ENCODE data around the gene NPR2. TPM values are rescaled to one million over a fixed set of nuclear protein-coding genes. Genes with fewer than 3 reads are reported as not detected.

The NPR2 gene
- total RNA-seq, 1 donor: 1.2 TPM

- H3K27me3 ChIP-seq (ENCODE audit: insufficient read depth, low read length): no peaks in the 10 kb centered on the region
- H3K9me3 ChIP-seq (ENCODE audit: low read depth, low read length): no peaks in the 10 kb centered on the region
- no peak overlapping the region for H3K4me3 ChIP-seq (ENCODE audit: low read length)
- peaks cover 4% of the 10 kb centered on the region for H3K4me1 ChIP-seq (ENCODE audit: insufficient read depth, low read length)
Observed at GRCh38 chr9:35781066-35781465, 10.3 kb upstream of the NPR2 start.

- Histone ChIP-seq H3K9me3 (ENCODE audit: low read depth, low read length) (no peaks in the 10 kb centered on the region), H3K4me1 (ENCODE audit: insufficient read depth, low read length) (no peaks in the 10 kb centered on the region), H3K27me3 (ENCODE audit: insufficient read depth, low read length) (no peaks in the 10 kb centered on the region), H3K4me3 (ENCODE audit: low read length) (no peak overlapping the region)
Observed at GRCh38 chr9:35783418-35783817, 8.0 kb upstream of the NPR2 start.

GRCh38 chr9:35789541-35789940 is 1.9 kb upstream of the NPR2 start:
- H3K27me3 ChIP-seq (ENCODE audit: insufficient read depth, low read length): peaks cover 2% of the 10 kb centered on the region
- no peaks in the 10 kb centered on the region for H3K9me3 ChIP-seq (ENCODE audit: low read depth, low read length)
- no peak overlapping the region for H3K4me3 ChIP-seq (ENCODE audit: low read length)
- H3K4me1 ChIP-seq (ENCODE audit: insufficient read depth, low read length): no peaks in the 10 kb centered on the region

GRCh38 chr9:35790025-35790384 is 1.4 kb upstream of the NPR2 start:
- no peaks in the 10 kb centered on the region for H3K4me1 ChIP-seq (ENCODE audit: insufficient read depth, low read length)
- no peak overlapping the region for H3K4me3 ChIP-seq (ENCODE audit: low read length)
- no peaks in the 10 kb centered on the region for H3K9me3 ChIP-seq (ENCODE audit: low read depth, low read length)
- H3K27me3 ChIP-seq (ENCODE audit: insufficient read depth, low read length): peaks cover 2% of the 10 kb centered on the region

GRCh38 chr9:35790385-35791296 is 750 bp upstream of the NPR2 start:
- Histone ChIP-seq H3K9me3 (ENCODE audit: low read depth, low read length) (no peaks in the 10 kb centered on the region), H3K4me3 (ENCODE audit: low read length) (no peak overlapping the region), H3K27me3 (ENCODE audit: insufficient read depth, low read length) (peaks cover 2% of the 10 kb centered on the region), H3K4me1 (ENCODE audit: insufficient read depth, low read length) (no peaks in the 10 kb centered on the region)

- Histone ChIP-seq H3K4me1 (ENCODE audit: insufficient read depth, low read length) (no peaks in the 10 kb centered on the region), H3K4me3 (ENCODE audit: low read length) (no peak overlapping the region), H3K27me3 (ENCODE audit: insufficient read depth, low read length) (peaks cover 2% of the 10 kb centered on the region), H3K9me3 (ENCODE audit: low read depth, low read length) (no peaks in the 10 kb centered on the region)
Observed at GRCh38 chr9:35792024-35792813, 828 bp downstream of the NPR2 start.

GRCh38 chr9:35792826-35793225 is 1.4 kb downstream of the NPR2 start:
- Histone ChIP-seq H3K4me1 (ENCODE audit: insufficient read depth, low read length) (no peaks in the 10 kb centered on the region), H3K4me3 (ENCODE audit: low read length) (no peak overlapping the region), H3K9me3 (ENCODE audit: low read depth, low read length) (no peaks in the 10 kb centered on the region), H3K27me3 (ENCODE audit: insufficient read depth, low read length) (peaks cover 2% of the 10 kb centered on the region)

- peaks cover 2% of the 10 kb centered on the region for H3K27me3 ChIP-seq (ENCODE audit: insufficient read depth, low read length)
- H3K4me3 ChIP-seq (ENCODE audit: low read length): no peak overlapping the region
- H3K4me1 ChIP-seq (ENCODE audit: insufficient read depth, low read length): no peaks in the 10 kb centered on the region
- H3K9me3 ChIP-seq (ENCODE audit: low read depth, low read length): no peaks in the 10 kb centered on the region
Observed at GRCh38 chr9:35793461-35793860, 2.1 kb downstream of the NPR2 start.

- Histone ChIP-seq H3K9me3 (ENCODE audit: low read depth, low read length) (no peaks in the 10 kb centered on the region), H3K4me3 (ENCODE audit: low read length) (no peak overlapping the region), H3K27me3 (ENCODE audit: insufficient read depth, low read length) (peaks cover 2% of the 10 kb centered on the region), H3K4me1 (ENCODE audit: insufficient read depth, low read length) (no peaks in the 10 kb centered on the region)
Observed at GRCh38 chr9:35795695-35796094, 4.3 kb downstream of the NPR2 start.

- Histone ChIP-seq H3K9me3 (ENCODE audit: low read depth, low read length) (no peaks in the 10 kb centered on the region), H3K4me3 (ENCODE audit: low read length) (no peak overlapping the region), H3K27me3 (ENCODE audit: insufficient read depth, low read length) (no peaks in the 10 kb centered on the region), H3K4me1 (ENCODE audit: insufficient read depth, low read length) (no peaks in the 10 kb centered on the region)
Observed at GRCh38 chr9:35797311-35798109, 6.1 kb downstream of the NPR2 start.

- Histone ChIP-seq H3K4me1 (ENCODE audit: insufficient read depth, low read length) (no peaks in the 10 kb centered on the region), H3K4me3 (ENCODE audit: low read length) (no peak overlapping the region), H3K9me3 (ENCODE audit: low read depth, low read length) (no peaks in the 10 kb centered on the region), H3K27me3 (ENCODE audit: insufficient read depth, low read length) (no peaks in the 10 kb centered on the region)
Observed at GRCh38 chr9:35798658-35799374, 7.4 kb downstream of the NPR2 start.

- H3K9me3 ChIP-seq (ENCODE audit: low read depth, low read length): no peaks in the 10 kb centered on the region
- no peaks in the 10 kb centered on the region for H3K27me3 ChIP-seq (ENCODE audit: insufficient read depth, low read length)
- no peak overlapping the region for H3K4me3 ChIP-seq (ENCODE audit: low read length)
- H3K4me1 ChIP-seq (ENCODE audit: insufficient read depth, low read length): no peaks in the 10 kb centered on the region
Observed at GRCh38 chr9:35800530-35800929, 9.1 kb downstream of the NPR2 start.

GRCh38 chr9:35801328-35802128 is 10.1 kb downstream of the NPR2 start:
- no peaks in the 10 kb centered on the region for H3K27me3 ChIP-seq (ENCODE audit: insufficient read depth, low read length)
- no peaks in the 10 kb centered on the region for H3K9me3 ChIP-seq (ENCODE audit: low read depth, low read length)
- H3K4me3 ChIP-seq (ENCODE audit: low read length): no peak overlapping the region
- H3K4me1 ChIP-seq (ENCODE audit: insufficient read depth, low read length): no peaks in the 10 kb centered on the region

GRCh38 chr9:35806101-35806500 is 14.7 kb downstream of the NPR2 start:
- no peak overlapping the region for H3K4me3 ChIP-seq (ENCODE audit: low read length)
- H3K4me1 ChIP-seq (ENCODE audit: insufficient read depth, low read length): peaks cover under 1% of the 10 kb centered on the region
- no peaks in the 10 kb centered on the region for H3K9me3 ChIP-seq (ENCODE audit: low read depth, low read length)
- no peaks in the 10 kb centered on the region for H3K27me3 ChIP-seq (ENCODE audit: insufficient read depth, low read length)
